ENCODE measurements around the gene LRRC4B. TPM values are rescaled to one million over a fixed set of nuclear protein-coding genes. Genes with fewer than 3 reads are reported as not detected.

LRRC4B gene
- total and polyA plus RNA-seq, 2 of the 8 experiments (the other 6 are each of a cell fraction or from before 2014, with no cell fraction given), result 13.4 to 21.2 TPM

DNA sequence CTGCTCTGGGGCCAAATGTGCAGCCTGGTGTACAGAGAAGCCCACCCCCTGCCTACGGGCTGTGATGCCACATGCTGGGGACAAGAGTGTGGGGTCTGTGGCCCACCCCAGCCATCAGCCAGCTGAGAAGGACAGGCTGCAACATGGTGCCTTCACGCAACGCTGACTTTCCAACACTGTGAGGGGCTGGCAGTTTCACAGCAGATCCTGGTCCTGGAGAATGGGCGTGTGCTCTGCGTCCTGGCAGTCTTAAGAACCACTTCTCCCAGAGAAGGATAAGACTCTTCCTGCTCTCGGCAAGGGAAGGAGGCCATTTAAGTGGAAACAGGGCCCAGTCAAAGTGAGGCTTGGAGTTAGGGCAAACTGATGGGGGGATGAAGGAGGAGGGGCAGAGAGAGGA lies 4.6 kb downstream of the LRRC4B start (continued):
- TF ChIP-seq, protein P1, sequence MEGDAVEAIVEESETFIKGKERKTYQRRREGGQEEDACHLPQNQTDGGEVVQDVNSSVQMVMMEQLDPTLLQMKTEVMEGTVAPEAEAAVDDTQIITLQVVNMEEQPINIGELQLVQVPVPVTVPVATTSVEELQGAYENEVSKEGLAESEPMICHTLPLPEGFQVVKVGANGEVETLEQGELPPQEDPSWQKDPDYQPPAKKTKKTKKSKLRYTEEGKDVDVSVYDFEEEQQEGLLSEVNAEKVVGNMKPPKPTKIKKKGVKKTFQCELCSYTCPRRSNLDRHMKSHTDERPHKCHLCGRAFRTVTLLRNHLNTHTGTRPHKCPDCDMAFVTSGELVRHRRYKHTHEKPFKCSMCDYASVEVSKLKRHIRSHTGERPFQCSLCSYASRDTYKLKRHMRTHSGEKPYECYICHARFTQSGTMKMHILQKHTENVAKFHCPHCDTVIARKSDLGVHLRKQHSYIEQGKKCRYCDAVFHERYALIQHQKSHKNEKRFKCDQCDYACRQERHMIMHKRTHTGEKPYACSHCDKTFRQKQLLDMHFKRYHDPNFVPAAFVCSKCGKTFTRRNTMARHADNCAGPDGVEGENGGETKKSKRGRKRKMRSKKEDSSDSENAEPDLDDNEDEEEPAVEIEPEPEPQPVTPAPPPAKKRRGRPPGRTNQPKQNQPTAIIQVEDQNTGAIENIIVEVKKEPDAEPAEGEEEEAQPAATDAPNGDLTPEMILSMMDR (IDR thresholded peaks at IDR 0.05; ENCODE audit: control extremely low read depth in 1 of 3, insufficient read depth in 1 of 3, low read depth in 1 of 3, low read length in 3 of 3), result no peak
- TF ChIP-seq BACH1 (IDR thresholded peaks at IDR 0.05; ENCODE audit: low read length) (no peak), KDM4A (IDR thresholded peaks at IDR 0.05; ENCODE audit: low read depth, low read length, severe bottlenecking) (no peak), RAD21 (IDR thresholded peaks at IDR 0.05 in 1 of 2, conservative IDR thresholded peaks at IDR 0.05 in 1 of 2; ENCODE audit: low read depth in 2 of 2, low read length in 2 of 2) (no peak), HDAC2 (IDR thresholded peaks at IDR 0.05; ENCODE audit: borderline replicate concordance in 1 of 2, low read depth in 2 of 2, low read length in 2 of 2) (no peak), TAF7 (optimal IDR thresholded peaks at IDR 0.05; ENCODE audit: borderline replicate concordance, low read depth, low read length) (no peak), SAP30 (IDR thresholded peaks at IDR 0.05; ENCODE audit: insufficient read depth, insufficient replicate concordance, low read length) (no peak)
